GM19328 (cell line): ENCODE results near the gene ATP6AP2.
"Not testable (repeated sequence)": the region's sequence is repeated elsewhere in the genome, so short reads cannot be mapped to it uniquely, and the experiment has no call there.

Experiments
- ATAC-seq: cut with Tn5 transposase; IDR thresholded peaks from one replicate; pipeline ENCODE4 v1.9.1; 2021; ENCODE audit warnings: mild to moderate bottlenecking, moderate library complexity; ENCODE audit not compliant: unreplicated experiment

The ATP6AP2 gene

GRCh38 chrX:40580537-40581335, at the start of gene ATP6AP2:
TSS of gene ATP6AP2 (plus strand) at chrX:40580970. CDS start at chrX:40581066, 96 bp downstream.
- peak; percentile 93 for ATAC-seq

- ATAC-seq = no peak
Measured at GRCh38 chrX:40531056-40531826, 49.5 kb upstream of the ATP6AP2 start.

GRCh38 chrX:40537310-40537709, 43.5 kb upstream of the ATP6AP2 start:
- ATAC-seq = no peak

GRCh38 chrX:40538406-40538805, 42.4 kb upstream of the ATP6AP2 start:
- no peak for ATAC-seq

GRCh38 chrX:40539214-40540142, 41.3 kb upstream of the ATP6AP2 start:
- ATAC-seq = no peak

- no peak for ATAC-seq
Measured at GRCh38 chrX:40542208-40542607, 38.6 kb upstream of the ATP6AP2 start.

- ATAC-seq = no peak
Measured at GRCh38 chrX:40542972-40543371, 37.8 kb upstream of the ATP6AP2 start.

- ATAC-seq = no peak
Measured at GRCh38 chrX:40543661-40544328, 37.0 kb upstream of the ATP6AP2 start.

- ATAC-seq = no peak
Measured at GRCh38 chrX:40544343-40545266, 36.2 kb upstream of the ATP6AP2 start.

- ATAC-seq = no peak
Measured at GRCh38 chrX:40546870-40547269, 33.9 kb upstream of the ATP6AP2 start.

GRCh38 chrX:40550066-40550465, 30.7 kb upstream of the ATP6AP2 start:
- ATAC-seq = no peak

- ATAC-seq = no peak
Measured at GRCh38 chrX:40552768-40553167, 28.0 kb upstream of the ATP6AP2 start.

- no peak for ATAC-seq
Measured at GRCh38 chrX:40558590-40558989, 22.2 kb upstream of the ATP6AP2 start.

- no peak for ATAC-seq
Measured at GRCh38 chrX:40563784-40564183, 17.0 kb upstream of the ATP6AP2 start.

- no peak for ATAC-seq
Measured at GRCh38 chrX:40564447-40564846, 16.3 kb upstream of the ATP6AP2 start.

- no peak for ATAC-seq
Measured at GRCh38 chrX:40570346-40571093, 10.2 kb upstream of the ATP6AP2 start.

- ATAC-seq = not testable (repeated sequence)
Measured at GRCh38 chrX:40571164-40571563, 9.6 kb upstream of the ATP6AP2 start.

GRCh38 chrX:40571600-40571999, 9.2 kb upstream of the ATP6AP2 start:
- no peak for ATAC-seq

- ATAC-seq = no peak
Measured at GRCh38 chrX:40573763-40574162, 7.0 kb upstream of the ATP6AP2 start.
